ENCODE results near the gene AGXT. TPM values are rescaled to one million over a fixed set of nuclear protein-coding genes. Genes with fewer than 3 reads are reported as not detected.

The AGXT gene
- total RNA-seq, 1 donor from 2014 or later: not detected

DNA sequence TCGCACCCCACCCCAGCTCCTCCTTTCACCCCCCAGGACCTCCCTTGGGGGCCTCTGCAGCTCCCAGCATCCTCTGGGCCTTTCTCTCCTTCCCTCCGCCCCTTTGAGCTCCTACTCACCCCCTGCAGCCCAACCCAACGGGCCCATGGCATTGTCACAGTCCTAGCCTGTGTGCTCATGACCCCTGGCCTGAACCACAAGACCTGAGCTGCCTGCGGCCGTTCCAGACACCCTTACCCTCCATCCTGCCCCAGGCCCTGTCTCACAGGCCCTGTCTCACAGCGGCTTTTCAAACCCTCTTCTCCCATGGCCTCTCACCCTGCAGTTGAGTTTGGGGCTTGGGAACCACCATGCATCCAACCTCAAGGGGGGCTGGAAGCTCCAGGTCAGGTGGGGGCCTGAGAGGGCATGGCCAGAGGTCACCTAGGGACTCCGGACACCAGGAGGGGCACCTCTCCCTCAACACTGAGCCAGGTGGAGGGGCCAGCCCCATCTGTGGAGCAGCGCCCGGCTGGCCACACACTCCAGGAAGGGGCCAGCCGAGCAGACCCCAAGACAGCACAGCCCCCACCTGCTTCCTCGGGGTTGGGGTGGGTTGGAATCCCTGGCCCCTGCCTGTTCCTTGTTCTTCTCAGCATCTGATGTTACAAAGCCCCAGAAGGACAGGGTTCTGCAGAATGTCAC lies 20.4 kb downstream of the AGXT start:
- Mint-ChIP-seq H3K27ac (ENCODE audit: unreplicated experiment) (no peak overlapping the region), H3K27me3 (ENCODE audit: unreplicated experiment) (peaks cover 2% of the 10 kb centered on the region), H3K4me3 (ENCODE audit: unreplicated experiment) (no peak overlapping the region), H3K9me3 (ENCODE audit: unreplicated experiment) (no peaks in the 10 kb centered on the region), H3K4me1 (ENCODE audit: low read depth, unreplicated experiment) (no peaks in the 10 kb centered on the region), H3K36me3 (ENCODE audit: unreplicated experiment) (no peaks in the 10 kb centered on the region)
- DNase-seq: peak; percentile 8
- TF ChIP-seq, protein P1, sequence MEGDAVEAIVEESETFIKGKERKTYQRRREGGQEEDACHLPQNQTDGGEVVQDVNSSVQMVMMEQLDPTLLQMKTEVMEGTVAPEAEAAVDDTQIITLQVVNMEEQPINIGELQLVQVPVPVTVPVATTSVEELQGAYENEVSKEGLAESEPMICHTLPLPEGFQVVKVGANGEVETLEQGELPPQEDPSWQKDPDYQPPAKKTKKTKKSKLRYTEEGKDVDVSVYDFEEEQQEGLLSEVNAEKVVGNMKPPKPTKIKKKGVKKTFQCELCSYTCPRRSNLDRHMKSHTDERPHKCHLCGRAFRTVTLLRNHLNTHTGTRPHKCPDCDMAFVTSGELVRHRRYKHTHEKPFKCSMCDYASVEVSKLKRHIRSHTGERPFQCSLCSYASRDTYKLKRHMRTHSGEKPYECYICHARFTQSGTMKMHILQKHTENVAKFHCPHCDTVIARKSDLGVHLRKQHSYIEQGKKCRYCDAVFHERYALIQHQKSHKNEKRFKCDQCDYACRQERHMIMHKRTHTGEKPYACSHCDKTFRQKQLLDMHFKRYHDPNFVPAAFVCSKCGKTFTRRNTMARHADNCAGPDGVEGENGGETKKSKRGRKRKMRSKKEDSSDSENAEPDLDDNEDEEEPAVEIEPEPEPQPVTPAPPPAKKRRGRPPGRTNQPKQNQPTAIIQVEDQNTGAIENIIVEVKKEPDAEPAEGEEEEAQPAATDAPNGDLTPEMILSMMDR (IDR thresholded peaks at IDR 0.05; ENCODE audit: partially characterized antibody, unreplicated experiment): no peak

DNA sequence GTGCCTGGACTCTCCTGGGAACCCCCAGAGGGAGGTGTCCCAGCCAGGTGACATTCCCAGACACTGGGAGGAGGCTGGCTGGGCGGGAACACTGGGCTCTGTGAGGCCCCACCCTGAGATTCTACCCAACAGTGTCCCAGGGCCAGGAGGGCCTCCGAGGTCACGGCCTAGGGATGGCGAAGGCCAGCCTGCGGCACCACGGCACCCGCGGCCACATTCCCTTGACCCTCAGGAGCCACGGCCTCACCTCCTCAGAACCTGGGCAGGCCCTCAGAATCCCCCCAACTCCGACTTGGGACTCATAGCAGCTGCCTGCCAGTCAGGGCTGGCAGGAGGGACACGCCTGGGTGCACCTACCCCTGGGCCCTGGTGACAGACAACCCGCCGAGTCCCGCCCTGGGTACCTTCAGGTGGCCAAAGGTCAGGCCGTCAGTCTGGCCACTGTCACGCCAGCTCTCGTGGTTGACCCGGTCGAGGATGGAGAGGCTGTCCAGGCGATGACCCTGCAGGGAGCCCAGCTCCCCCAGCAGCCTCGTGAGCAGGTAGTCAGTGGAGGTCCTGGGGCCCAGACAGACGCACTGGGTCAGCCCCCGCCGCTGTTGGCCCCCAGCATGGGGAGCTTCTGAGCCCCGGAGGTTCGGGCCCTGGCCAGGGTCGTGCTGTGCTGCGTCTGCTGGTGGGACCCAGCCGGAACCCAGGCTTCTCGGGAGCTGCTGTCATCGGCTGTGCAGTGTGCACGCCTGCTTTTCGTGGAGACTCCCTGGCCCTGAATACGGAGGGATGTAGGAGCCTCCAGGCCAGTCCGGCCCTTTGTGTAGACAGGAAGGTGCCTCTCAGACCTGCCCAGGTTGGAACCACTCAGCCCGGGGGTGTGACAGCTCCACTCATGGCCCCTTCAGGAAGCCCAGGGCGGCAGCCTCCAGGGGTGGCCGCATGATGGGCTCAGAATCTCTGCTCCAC lies 21.3 kb downstream of the AGXT start:
- Mint-ChIP-seq H3K4me1 (ENCODE audit: low read depth, unreplicated experiment) (no peaks in the 10 kb centered on the region), H3K9me3 (ENCODE audit: unreplicated experiment) (no peaks in the 10 kb centered on the region), H3K27me3 (ENCODE audit: unreplicated experiment) (peaks cover 2% of the 10 kb centered on the region), H3K36me3 (ENCODE audit: unreplicated experiment) (no peaks in the 10 kb centered on the region), H3K4me3 (ENCODE audit: unreplicated experiment) (no peak overlapping the region), H3K27ac (ENCODE audit: unreplicated experiment) (no peak overlapping the region)
- TF ChIP-seq, protein P1 (IDR thresholded peaks at IDR 0.05; ENCODE audit: partially characterized antibody, unreplicated experiment): no peak
- DNase-seq: no peak

DNA sequence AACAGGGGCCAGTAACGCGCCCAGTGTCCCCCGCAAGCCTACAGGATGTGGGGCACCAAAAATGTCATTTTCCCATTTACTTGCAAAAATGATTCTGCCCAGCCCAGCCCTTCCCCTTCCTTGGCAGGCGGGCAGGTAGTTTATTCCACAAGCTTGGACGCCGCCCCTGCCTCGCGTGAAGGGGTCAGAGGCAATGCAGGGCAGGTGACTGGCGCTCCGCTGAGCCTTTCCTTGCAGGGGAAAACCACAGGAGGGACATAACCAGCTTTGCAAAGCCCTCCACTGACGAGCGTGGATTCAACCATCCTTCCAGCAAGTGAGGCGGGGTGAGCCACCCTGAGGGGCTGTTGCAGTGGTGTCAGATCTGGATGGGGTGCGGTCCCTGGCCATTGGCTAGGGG lies 22.1 kb downstream of the AGXT start:
- no peaks in the 10 kb centered on the region for H3K9me3 Mint-ChIP-seq (ENCODE audit: unreplicated experiment)
- no peaks in the 10 kb centered on the region for H3K36me3 Mint-ChIP-seq (ENCODE audit: unreplicated experiment)
- H3K27ac Mint-ChIP-seq (ENCODE audit: unreplicated experiment): no peak overlapping the region
- peaks cover 2% of the 10 kb centered on the region for H3K27me3 Mint-ChIP-seq (ENCODE audit: unreplicated experiment)
- H3K4me1 Mint-ChIP-seq (ENCODE audit: low read depth, unreplicated experiment): no peaks in the 10 kb centered on the region
- no peak for DNase-seq
- no peak overlapping the region for H3K4me3 Mint-ChIP-seq (ENCODE audit: unreplicated experiment)
- TF ChIP-seq, protein P1 (IDR thresholded peaks at IDR 0.05; ENCODE audit: partially characterized antibody, unreplicated experiment): no peak

DNA sequence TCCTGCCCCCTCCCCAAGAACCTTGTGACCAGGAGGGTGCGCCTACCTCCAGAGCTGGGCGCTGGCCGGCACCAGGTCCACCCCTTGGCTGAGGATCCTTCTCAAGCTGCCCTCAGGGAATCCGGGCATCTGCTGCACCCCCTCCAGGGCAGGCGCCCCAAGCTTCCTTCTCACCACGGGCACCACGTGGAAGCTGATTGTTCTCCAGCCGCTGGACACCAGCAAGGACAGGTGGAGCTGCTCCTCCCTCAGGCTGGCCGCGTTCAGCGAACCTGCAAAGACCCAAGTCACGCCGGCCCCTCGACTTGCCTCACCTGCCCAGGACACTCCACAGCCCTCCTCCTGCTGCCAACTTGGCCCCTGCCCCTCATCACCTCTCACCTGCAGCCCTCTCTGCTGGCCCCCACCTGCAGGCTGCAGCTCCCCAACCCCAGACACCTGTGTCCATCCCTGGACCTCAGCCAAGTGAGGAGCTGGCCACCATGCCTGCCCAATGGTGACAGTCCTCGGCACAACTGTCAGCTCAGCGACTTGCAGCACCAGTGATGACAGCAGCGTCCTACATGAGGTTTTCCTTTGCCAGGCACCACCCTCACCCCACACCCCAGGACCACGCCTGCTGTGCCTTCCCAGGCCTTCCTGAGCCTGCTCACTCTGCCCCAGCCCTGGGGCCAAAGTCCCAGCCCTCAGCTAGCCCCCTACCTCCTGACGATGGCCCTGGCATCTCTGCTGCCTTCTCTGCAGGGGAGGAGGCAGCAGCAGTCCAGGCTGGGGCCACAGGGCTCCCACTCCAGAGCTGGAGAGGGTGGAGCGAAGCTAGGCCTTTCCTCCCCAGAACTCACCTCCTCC lies 23.1 kb downstream of the AGXT start:
- no peaks in the 10 kb centered on the region for H3K36me3 Mint-ChIP-seq (ENCODE audit: unreplicated experiment)
- no peaks in the 10 kb centered on the region for H3K27me3 Mint-ChIP-seq (ENCODE audit: unreplicated experiment)
- no peak overlapping the region for H3K27ac Mint-ChIP-seq (ENCODE audit: unreplicated experiment)
- no peak for DNase-seq
- no peaks in the 10 kb centered on the region for H3K9me3 Mint-ChIP-seq (ENCODE audit: unreplicated experiment)
- no peak overlapping the region for H3K4me3 Mint-ChIP-seq (ENCODE audit: unreplicated experiment)
- no peaks in the 10 kb centered on the region for H3K4me1 Mint-ChIP-seq (ENCODE audit: low read depth, unreplicated experiment)
- TF ChIP-seq, protein P1 (IDR thresholded peaks at IDR 0.05; ENCODE audit: partially characterized antibody, unreplicated experiment): no peak

Measured in glutamatergic neuron (in vitro differentiated cells).